Skin of body (tissue), 2 donors: ENCODE results near the gene SCARB1. TPM values are rescaled to one million over a fixed set of nuclear protein-coding genes. Genes with fewer than 3 reads are reported as not detected.

Experiments
- DNase-seq: peaks from one replicate; lab custom pipeline; 2025; lab: John Stamatoyannopoulos, UW
- total RNA-seq: library from RNA; depleted of rRNA; stranded (reverse); fragments of >200 nt; gene quantifications from one replicate; pipeline ENCODE4 v1.2.3, GENCODE V29; 2014

The SCARB1 gene
- total RNA-seq, 1 donor from 2014 or later: 14.1 TPM

- no peak for DNase-seq
Observed at GRCh38 chr12:124824195-124824594, 39.5 kb downstream of the SCARB1 start.

- no peak for DNase-seq
Observed at GRCh38 chr12:124823272-124823970, 40.2 kb downstream of the SCARB1 start.

- DNase-seq: no peak
Observed at GRCh38 chr12:124822218-124822617, 41.4 kb downstream of the SCARB1 start.

- DNase-seq: no peak
Observed at GRCh38 chr12:124821252-124822200, 42.1 kb downstream of the SCARB1 start.

- no peak for DNase-seq
Observed at GRCh38 chr12:124820199-124820598, 43.5 kb downstream of the SCARB1 start.

- no peak for DNase-seq
Observed at GRCh38 chr12:124819525-124819924, 44.1 kb downstream of the SCARB1 start.

- no peak for DNase-seq
Observed at GRCh38 chr12:124819080-124819479, 44.6 kb downstream of the SCARB1 start.

- no peak for DNase-seq
Observed at GRCh38 chr12:124817076-124818000, 46.3 kb downstream of the SCARB1 start.

- DNase-seq: no peak
Observed at GRCh38 chr12:124816295-124816854, 47.3 kb downstream of the SCARB1 start.

- peak; percentile 10 for DNase-seq
Observed at GRCh38 chr12:124814741-124815613, 48.7 kb downstream of the SCARB1 start.

- DNase-seq: no peak
Observed at GRCh38 chr12:124813782-124814181, 49.9 kb downstream of the SCARB1 start.

GRCh38 chr12:124812979-124813378 is 50.7 kb downstream of the SCARB1 start:
- DNase-seq: no peak

- no peak for DNase-seq
Observed at GRCh38 chr12:124812356-124812755, 51.3 kb downstream of the SCARB1 start.

GRCh38 chr12:124811633-124812032 is 52.0 kb downstream of the SCARB1 start:
- DNase-seq: no peak

- no peak for DNase-seq
Observed at GRCh38 chr12:124809878-124810277, 53.8 kb downstream of the SCARB1 start.

- DNase-seq: no peak
Observed at GRCh38 chr12:124809391-124809790, 54.3 kb downstream of the SCARB1 start.

GRCh38 chr12:124808272-124808671 is 55.4 kb downstream of the SCARB1 start:
- DNase-seq: no peak

- no peak for DNase-seq
Observed at GRCh38 chr12:124805876-124806668, 57.6 kb downstream of the SCARB1 start.

- no peak for DNase-seq
Observed at GRCh38 chr12:124805050-124805449, 58.6 kb downstream of the SCARB1 start.
